GM12872 (cell line): ENCODE data around the gene DBT.

Experiments used
- CTCF ChIP-seq: IDR thresholded peaks from 3 replicates; pipeline ENCODE4 v1.5.1; 2011; ENCODE audit warnings: low read depth, mild to moderate bottlenecking, low read length, moderate library complexity; ENCODE audit not compliant: insufficient read depth

The DBT gene

GRCh38 chr1:100229681-100230443 is 19.8 kb downstream of the DBT start:
- TF ChIP-seq CTCF, result no peak

DNA sequence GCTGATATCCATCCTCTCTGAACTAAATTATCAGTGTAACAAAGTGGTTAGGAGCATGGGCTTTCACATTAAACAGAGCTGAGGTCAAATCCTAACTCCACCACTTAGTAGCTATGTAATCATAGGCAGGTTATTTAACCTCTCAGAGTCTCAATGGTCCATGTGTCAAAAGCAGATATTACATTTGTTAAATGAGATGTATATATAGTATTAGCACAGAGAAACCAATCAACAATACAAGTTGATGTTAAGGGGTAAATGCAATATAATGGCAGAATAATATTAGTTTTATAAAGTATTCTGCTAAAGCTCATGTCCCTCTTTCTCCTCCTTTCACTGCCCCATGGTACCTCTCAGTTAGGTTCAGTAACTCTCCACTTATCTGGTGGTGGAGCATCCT is 27.2 kb downstream of the DBT start:
- no peak for TF ChIP-seq CTCF

GRCh38 chr1:100219883-100220282 is 29.8 kb downstream of the DBT start:
- no peak for TF ChIP-seq CTCF

DNA sequence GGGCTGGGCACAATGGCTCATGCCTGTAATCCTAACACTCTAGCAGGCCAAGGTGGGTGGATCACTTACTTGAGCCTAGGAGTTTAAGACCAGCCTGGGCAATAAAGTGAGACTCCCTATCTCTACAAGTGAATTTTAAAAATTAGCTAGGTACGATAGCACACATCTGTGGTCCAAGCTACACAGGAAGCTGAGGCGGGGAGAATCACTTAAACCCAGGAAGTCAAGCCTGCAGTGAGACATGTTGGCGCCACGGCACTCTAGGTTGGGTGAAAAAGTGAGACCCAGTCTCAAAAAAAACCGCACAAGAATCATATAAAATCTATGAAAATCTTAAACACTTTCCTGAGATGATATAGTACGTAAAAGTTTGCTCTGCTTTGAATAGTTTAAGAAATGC is 30.2 kb downstream of the DBT start:
- no peak for TF ChIP-seq CTCF

DNA sequence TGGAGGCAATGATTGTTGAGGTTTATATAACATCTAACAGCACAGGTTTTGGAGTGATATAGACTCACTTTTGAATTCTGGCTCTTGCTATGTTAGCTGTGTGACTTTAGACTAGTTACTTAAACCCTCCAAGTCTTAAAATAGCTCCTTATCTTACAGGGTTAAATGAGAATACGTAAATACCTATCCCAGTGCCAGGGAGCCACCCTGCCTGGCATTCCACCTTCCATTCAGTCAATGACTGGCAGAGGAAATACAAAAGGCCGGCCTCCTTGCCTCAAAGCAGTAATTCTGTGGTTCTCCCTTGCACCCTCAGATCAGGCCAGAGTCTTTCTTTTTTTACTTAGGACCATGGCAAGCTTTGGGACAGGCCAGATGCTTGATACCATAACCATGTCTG is 31.8 kb downstream of the DBT start:
- TF ChIP-seq CTCF, result no peak

DNA sequence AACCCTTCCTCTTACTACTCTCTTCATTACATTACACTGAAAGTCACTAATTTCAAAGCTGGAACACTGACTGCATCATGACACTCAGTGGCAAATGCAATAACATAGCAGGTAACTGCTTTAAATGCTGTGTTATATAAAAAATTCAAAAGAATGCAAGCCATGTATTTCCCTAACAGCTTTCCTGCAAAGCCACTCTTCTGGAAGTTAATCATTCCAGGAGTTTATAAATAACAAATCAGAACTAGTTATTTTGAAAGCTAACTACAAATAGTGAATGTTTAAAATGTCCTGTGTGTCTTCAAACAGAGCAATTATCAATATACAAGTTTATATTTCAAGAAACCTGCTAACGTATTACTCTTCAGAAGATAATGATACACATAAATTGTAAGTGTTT is 34.5 kb downstream of the DBT start:
- no peak for TF ChIP-seq CTCF

DNA sequence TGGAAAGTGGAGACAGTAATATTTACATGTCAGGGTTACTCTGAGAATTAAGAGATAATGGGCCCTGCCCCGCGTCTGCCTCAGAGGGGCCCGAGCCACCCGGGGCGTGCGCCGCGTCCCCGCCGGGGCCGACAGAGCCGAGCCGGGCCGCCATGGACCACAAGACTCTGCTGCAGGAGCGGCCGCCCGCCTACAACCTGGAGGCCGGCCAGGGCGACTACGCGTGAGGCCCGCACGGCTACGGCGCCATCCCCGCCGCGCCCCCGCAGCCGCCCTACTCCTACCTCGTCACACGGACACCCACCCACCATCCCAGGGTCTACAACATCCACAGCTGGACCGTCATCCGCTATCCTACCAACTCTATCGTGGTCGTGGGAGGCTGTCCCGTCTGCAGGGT is 36.5 kb downstream of the DBT start:
- TF ChIP-seq CTCF, result no peak
